ENCODE measurements around the gene EPHB4. TPM values are rescaled to one million over a fixed set of nuclear protein-coding genes. Genes with fewer than 3 reads are reported as not detected.
A peak's percentile ranks its signal among the peaks of the same experiment; 100 is the strongest.

Gene EPHB4
- total and polyA plus RNA-seq, 11 donors, result 10.7 to 76.2 (median 21.4) TPM

- H3K9me3 ChIP-seq, result no peaks in the 10 kb centered on the region
- peaks cover 0 to 10% (median 0%) of the 10 kb centered on the region in 9 donors for H3K36me3 ChIP-seq
- intact Hi-C loops (cut with DNase I), result loop anchor here in 9 of 10 donors (5.0 to 10.0 kb wide), 4 partner anchors 57 to 380 kb away; partner anchors contain the start of genes POP7 (in 8 of the 9) and TSC22D4 (in 1 of the 9)
- H3K4me3 ChIP-seq, result no peak overlapping the region
- no peaks in the 10 kb centered on the region for H3K27me3 ChIP-seq
- DNase-seq (peak in 1 of 5 donors; percentile 38), ATAC-seq (no peak)
- TF ChIP-seq CTCF (IDR thresholded peaks at IDR 0.05) (no peak), POLR2A (IDR thresholded peaks at IDR 0.05) (no peak)
- peaks cover 0 to 21% (median 12%) of the 10 kb centered on the region in 12 donors for H3K4me1 ChIP-seq
- no peak overlapping the region for H3K27ac ChIP-seq
- WGBS, 4 donors, result 88 to 94% (median 90%) methylated on average over 12 to 14 of the region's 14 CpGs
Observed at GRCh38 chr7:100854146-100854895, 27.0 kb upstream of the EPHB4 start.

GRCh38 chr7:100852048-100852872 is 24.9 kb upstream of the EPHB4 start, which contains the start of gene SLC12A9:
TSS of gene SLC12A9 (plus strand) at chr7:100852713. CDS start at chr7:100854198, 1,485 bp downstream.
- Histone ChIP-seq H3K27ac (peak within 1 kb of the TSS in 11 of 12 donors; percentile 26 to 86 (median 67)), H3K36me3 (no peaks in the 10 kb centered on the region), H3K9me3 (no peaks in the 10 kb centered on the region), H3K4me1 (peaks cover 0 to 21% (median 12%) of the 10 kb centered on the region in 12 donors), H3K27me3 (no peaks in the 10 kb centered on the region), H3K4me3 (peak within 1 kb of the TSS; percentile 32 to 96 (median 68))
- intact Hi-C loops (cut with DNase I), result loop anchor here (1.0 to 10.0 kb wide), 10 partner anchors 25 to 377 kb away; partner anchors contain the start of genes POP7 (in 9 of the 10), EPHB4 (in 2 of the 10) and TSC22D4 (in 1 of the 10)
- DNase-seq (peak; percentile 92 to 96 (median 94)), ATAC-seq (peak; percentile 99 to 100 (median 100))
- WGBS, 4 donors, result 0% methylated on average over 25 to 71 of the region's 71 CpGs
- TF ChIP-seq POLR2A (IDR thresholded peaks at IDR 0.05) (peak in 1 of 2 donors; percentile 63), CTCF (IDR thresholded peaks at IDR 0.05) (peak; percentile 85 to 98 (median 94))

GRCh38 chr7:100847360-100847759 is 20.0 kb upstream of the EPHB4 start:
- intact Hi-C loops (cut with DNase I), result loop anchor here in 1 of 10 donors (5.0 kb wide), 1 partner anchor 130 kb away; no protein-coding TSS in a partner anchor
- WGBS, 4 donors, result 89 to 99% (median 98%) methylated on average over 4 of the region's 4 CpGs
- TF ChIP-seq CTCF (IDR thresholded peaks at IDR 0.05) (no peak), POLR2A (IDR thresholded peaks at IDR 0.05) (no peak)
- no peaks in the 10 kb centered on the region for H3K27me3 ChIP-seq
- DNase-seq (no peak), ATAC-seq (no peak)
- H3K4me3 ChIP-seq, result no peak overlapping the region
- H3K9me3 ChIP-seq, result no peaks in the 10 kb centered on the region
- peaks cover 0 to 10% (median 7%) of the 10 kb centered on the region in 12 donors for H3K4me1 ChIP-seq
- H3K36me3 ChIP-seq, result no peaks in the 10 kb centered on the region
- H3K27ac ChIP-seq, result no peak overlapping the region
